ENCODE data around the gene RGS3.

RGS3 gene

DNA sequence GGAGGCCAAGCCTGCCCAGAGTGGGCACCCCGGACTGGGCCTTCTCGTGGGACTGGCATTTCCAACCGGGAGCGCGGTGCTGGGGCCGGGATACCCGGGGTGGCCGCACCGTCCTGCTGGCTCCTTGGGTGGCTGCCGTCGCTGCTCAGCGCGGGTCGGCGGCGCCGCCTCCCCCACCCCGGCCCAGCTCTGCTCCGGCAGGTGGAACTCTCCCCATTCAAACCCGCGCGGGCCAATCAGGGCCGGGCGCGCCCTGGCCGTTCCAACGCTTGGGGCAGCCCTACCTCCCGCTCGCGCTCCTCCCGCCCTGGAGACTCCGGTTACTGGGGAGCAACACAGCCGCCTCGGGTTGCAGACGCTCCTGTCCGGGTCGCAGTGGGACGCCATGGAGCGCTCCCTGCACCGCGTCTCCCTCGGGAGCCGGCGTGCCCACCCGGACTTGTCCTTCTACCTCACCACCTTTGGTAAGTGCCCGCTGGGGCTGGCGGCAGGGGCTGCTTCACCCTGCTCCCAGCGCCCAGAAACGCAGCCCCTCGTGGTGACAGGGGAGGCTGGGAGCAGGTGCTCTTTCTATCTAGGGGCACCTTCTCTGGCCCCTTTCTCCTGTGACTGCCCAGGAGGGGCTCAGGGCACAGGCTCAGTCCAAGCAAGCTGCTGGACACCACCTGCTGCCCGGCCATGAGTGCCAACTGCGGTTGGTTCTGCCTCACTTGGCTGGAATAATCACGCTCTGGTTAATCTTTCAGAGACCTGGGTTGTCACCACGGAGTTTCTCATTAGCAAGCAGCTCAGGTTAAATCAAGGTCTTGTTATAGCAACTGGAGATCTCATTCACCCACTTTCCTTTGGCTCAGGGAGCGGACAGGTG, at the start of gene RGS3:
RGS3 (plus strand) TSS at position 310 of the 868 bp plus-strand sequence; CDS start at position 386, 76 bp downstream.
- DNase-seq (ENCODE audit: insufficient read length, low spot score) (no peak), FAIRE-seq (no peak)
- no peak for TF ChIP-seq CTCF (IDR thresholded peaks at IDR 0.05; ENCODE audit: insufficient read depth, missing control alignments)

- no peak for FAIRE-seq
- TF ChIP-seq CTCF (IDR thresholded peaks at IDR 0.05; ENCODE audit: insufficient read depth, missing control alignments) = no peak
- no peak for DNase-seq (ENCODE audit: insufficient read length, low spot score)
These were observed 47.3 kb upstream of the RGS3 start for GRCh38 chr9:113416149-113416721.

- DNase-seq (ENCODE audit: insufficient read length, low spot score) (no peak), FAIRE-seq (no peak)
- TF ChIP-seq CTCF (IDR thresholded peaks at IDR 0.05; ENCODE audit: insufficient read depth, missing control alignments) = no peak
These were observed 46.2 kb upstream of the RGS3 start for GRCh38 chr9:113417370-113417769.

DNA sequence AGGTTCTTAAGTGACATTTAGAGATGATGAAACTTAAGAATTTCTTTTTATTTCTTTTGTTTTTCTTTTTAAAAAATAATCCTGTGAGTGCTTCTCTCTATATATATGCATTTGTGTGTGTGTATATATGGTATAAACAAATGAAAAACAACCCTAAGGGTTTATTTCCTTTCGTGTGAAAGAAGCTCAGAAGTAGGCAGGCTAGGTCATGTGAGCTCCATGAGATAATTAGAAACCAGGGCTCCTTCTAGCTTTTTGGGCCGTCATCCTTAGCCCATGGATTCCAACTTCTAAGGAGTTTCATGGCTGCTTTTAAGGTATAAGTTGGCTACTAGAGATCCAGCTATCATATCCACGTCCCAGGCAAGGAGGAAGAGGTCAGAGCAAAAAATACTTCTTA, 41.8 kb upstream of the RGS3 start:
- FAIRE-seq = no peak
- DNase-seq (ENCODE audit: insufficient read length, low spot score) = no peak
- no peak for TF ChIP-seq CTCF (IDR thresholded peaks at IDR 0.05; ENCODE audit: insufficient read depth, missing control alignments)

DNA sequence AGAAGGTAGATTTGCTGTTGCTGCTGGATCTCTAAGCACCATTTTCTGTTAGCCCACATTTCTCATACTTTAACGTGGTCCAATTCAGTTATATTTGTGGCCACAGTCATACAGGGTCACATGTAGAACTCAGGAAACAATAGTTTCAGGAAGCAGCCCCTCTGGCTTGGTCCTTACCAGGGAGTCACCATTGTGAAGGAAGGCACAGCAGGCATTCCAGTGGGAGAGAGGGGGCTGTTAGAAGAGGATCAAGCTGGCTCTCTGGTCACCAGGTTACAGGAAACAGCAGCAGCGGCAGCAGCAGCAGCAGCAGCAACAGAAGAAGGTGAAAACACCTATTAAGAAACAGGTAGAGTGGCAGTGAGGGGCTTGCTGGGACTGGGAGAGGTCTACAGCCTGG, 38.5 kb upstream of the RGS3 start:
- FAIRE-seq (no peak), DNase-seq (ENCODE audit: insufficient read length, low spot score) (no peak)
- no peak for TF ChIP-seq CTCF (IDR thresholded peaks at IDR 0.05; ENCODE audit: insufficient read depth, missing control alignments)

- TF ChIP-seq CTCF (IDR thresholded peaks at IDR 0.05; ENCODE audit: insufficient read depth, missing control alignments) = no peak
- DNase-seq (ENCODE audit: insufficient read length, low spot score) = no peak
- no peak for FAIRE-seq
These were observed 36.8 kb upstream of the RGS3 start for GRCh38 chr9:113426701-113427100.

DNA sequence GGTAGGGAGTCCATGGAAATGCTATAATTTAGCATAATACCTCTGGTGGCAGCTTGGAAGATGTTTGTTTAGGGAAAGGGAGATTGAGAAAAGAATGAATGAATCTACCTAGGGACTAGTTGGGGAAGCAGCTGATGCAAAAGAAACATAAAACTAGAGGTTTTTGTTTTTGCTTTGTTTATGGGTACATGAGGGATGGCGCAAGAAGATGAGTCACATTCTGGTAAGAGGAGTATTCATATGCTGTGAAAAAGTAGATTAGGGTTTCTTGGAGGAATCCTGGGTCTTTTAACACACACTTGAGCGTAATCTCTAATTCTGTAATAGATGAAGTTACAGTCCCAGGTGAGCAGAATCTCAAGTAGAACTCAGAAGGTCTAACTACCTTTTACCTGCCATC, 35.9 kb upstream of the RGS3 start:
- no peak for TF ChIP-seq CTCF (IDR thresholded peaks at IDR 0.05; ENCODE audit: insufficient read depth, missing control alignments)
- FAIRE-seq = no peak
- DNase-seq (ENCODE audit: insufficient read length, low spot score) = no peak
